Psoas muscle (tissue), 8 donors: ENCODE measurements around the gene TEAD4. TPM values are rescaled to one million over a fixed set of nuclear protein-coding genes. Genes with fewer than 3 reads are reported as not detected.

Source experiments
- ATAC-seq, 4 donors: fragments of 200-7000 bp; cut with Tn5 transposase; one replicate each; pipeline ENCODE4 v1.9.1; 2020; ENCODE audit warnings: moderate library complexity in 3 of 4, mild to moderate bottlenecking in 2 of 4
- DNase-seq, 2 donors: peaks; one replicate each; pipeline ENCODE4 v3.0.0-alpha.2; 2020
- H3K27ac ChIP-seq: fragments of 200-600 bp; one replicate; pipeline ENCODE4 v1.8.0; 2022
- H3K27me3 ChIP-seq, 3 donors: fragments of 200-600 bp in 1 of 3; one replicate each; pipeline versions ENCODE4 v1.6.1 to v1.8.0; 2013 to 2022; ENCODE audit warnings: low read length in 2 of 3, mild to moderate bottlenecking in 2 of 3, moderate library complexity in 1 of 3; ENCODE audit not compliant: insufficient read depth in 3 of 3
- H3K36me3 ChIP-seq, 2 donors: fragments of 200-600 bp in 1 of 2; one replicate each; pipeline versions ENCODE4 v1.6.1 to v1.8.0; 2013 to 2022; ENCODE audit warnings: low read depth in 1 of 2, mild to moderate bottlenecking in 1 of 2, moderate library complexity in 1 of 2; ENCODE audit not compliant: insufficient read depth in 1 of 2
- H3K4me1 ChIP-seq: fragments of 200-600 bp; one replicate; pipeline ENCODE4 v1.8.0; 2022
- H3K4me3 ChIP-seq: fragments of 200-600 bp; one replicate; pipeline ENCODE4 v1.8.0; 2022; ENCODE audit warnings: mild to moderate bottlenecking
- H3K9me3 ChIP-seq: fragments of 200-600 bp; one replicate; pipeline ENCODE4 v1.8.0; 2022
- CTCF ChIP-seq: fragments of 200-600 bp; IDR thresholded peaks from one replicate; pipeline ENCODE4 v1.8.0; 2022; ENCODE audit warnings: antibody characterized with exemption
- WGBS, 3 donors: extraction: QIAGEN DNeasy Blood & Tissue Kit; methylation state at CpG; one replicate each; pipeline versions ENCODE4 v1.1.6 to v1.1.7; 2013; 5-methylcytosine and 5-hydroxymethylcytosine counted together
- intact Hi-C, 2 donors: fragments of 100-400 bp; cut with DNase I; formaldehyde crosslinking; loops; one replicate each; pipeline versions ENCODE4 v1.11.0 to v1.14.2; 2022
- polyA plus RNA-seq, 3 donors: library from polyadenylated mRNA; stranded (reverse); fragments of 200-250 nt; gene quantifications; one replicate each; pipeline ENCODE4 v1.2.3, GENCODE V29; 2013
- total RNA-seq, 4 donors: library from RNA; stranded (reverse); fragmentation: NEBNext Ultra II Directional in 2 of 4; extraction: Animal tissue kit (Norgen Biotek cat#: 25700) in 2 of 4; gene quantifications; one replicate each; pipeline versions ENCODE4 v1.2.1 to v1.2.4, GENCODE V29; 2021 to 2023
- donor health status: healthy with polysubstance abuse.
- donor health status: DM: no; HTN: no; CAD: no; lungs with moderate emphysema.
- donor health status: Bipolar disorder and iron deficiency.
- donor health status: healthy.
- donor health status: DM: yes; HTN: yes; CAD: no.
- donor health status: DM: no; HTN: no; CAD: no.
- donor health status: DM: no; HTN: no; CAD: no.
- donor health status: DM: yes; HTN: yes; CAD: no.

The TEAD4 gene
- total and polyA plus RNA-seq, 7 donors, result 71.2 to 236 (median 96.2) TPM

- H3K9me3 ChIP-seq, result no peaks in the 10 kb centered on the region
- intact Hi-C loops, result no loop called here
- peak overlapping the region; percentile 48 for H3K27ac ChIP-seq
- no peaks in the 10 kb centered on the region for H3K27me3 ChIP-seq
- WGBS, 3 donors, result 89 to 92% (median 89%) methylated on average over 5 of the region's 5 CpGs
- peaks cover 0 to 25% of the 10 kb centered on the region in 2 donors for H3K36me3 ChIP-seq
- DNase-seq (no peak), ATAC-seq (no peak)
- H3K4me1 ChIP-seq, result peaks cover 77% of the 10 kb centered on the region
- H3K4me3 ChIP-seq, result no peak overlapping the region
- TF ChIP-seq CTCF, result no peak
These were observed 18.6 kb downstream of the TEAD4 start for GRCh38 chr12:2977776-2978175.

- Histone ChIP-seq H3K36me3 (peaks cover 0 to 38% of the 10 kb centered on the region in 2 donors), H3K4me3 (no peak overlapping the region), H3K9me3 (no peaks in the 10 kb centered on the region), H3K27ac (peak overlapping the region; percentile 81), H3K27me3 (no peaks in the 10 kb centered on the region), H3K4me1 (peaks cover 73% of the 10 kb centered on the region)
- intact Hi-C loops, result no loop called here
- 85 to 92% (median 85%) methylated on average over 4 of the region's 4 CpGs for WGBS, 3 donors
- no peak for TF ChIP-seq CTCF
- DNase-seq (no peak), ATAC-seq (no peak)
These were observed 20.6 kb downstream of the TEAD4 start for GRCh38 chr12:2979806-2980205.

GRCh38 chr12:2980630-2981029, 21.4 kb downstream of the TEAD4 start:
- ATAC-seq (no peak), DNase-seq (no peak)
- WGBS, 3 donors, result 73 to 90% (median 82%) methylated on average over 7 of the region's 7 CpGs
- intact Hi-C loops, result no loop called here
- H3K4me1 ChIP-seq, result peaks cover 65% of the 10 kb centered on the region
- H3K27me3 ChIP-seq, result no peaks in the 10 kb centered on the region
- peak overlapping the region; percentile 81 for H3K27ac ChIP-seq
- H3K4me3 ChIP-seq, result no peak overlapping the region
- TF ChIP-seq CTCF, result no peak
- peaks cover 0 to 38% of the 10 kb centered on the region in 2 donors for H3K36me3 ChIP-seq
- no peaks in the 10 kb centered on the region for H3K9me3 ChIP-seq

GRCh38 chr12:2982361-2982760, 23.2 kb downstream of the TEAD4 start:
- DNase-seq (peak; percentile 81 to 93), ATAC-seq (peak; percentile 92 to 96 (median 94))
- H3K36me3 ChIP-seq, result peaks cover 0 to 38% of the 10 kb centered on the region in 2 donors
- peak overlapping the region; percentile 28 for H3K4me3 ChIP-seq
- peaks cover 51% of the 10 kb centered on the region for H3K4me1 ChIP-seq
- no peaks in the 10 kb centered on the region for H3K9me3 ChIP-seq
- WGBS, 3 donors, result 26 to 34% (median 31%) methylated on average over 13 of the region's 13 CpGs
- peak overlapping the region; percentile 81 for H3K27ac ChIP-seq
- TF ChIP-seq CTCF, result no peak
- no peaks in the 10 kb centered on the region for H3K27me3 ChIP-seq
- intact Hi-C loops, result no loop called here

- ATAC-seq (no peak), DNase-seq (no peak)
- intact Hi-C loops, result no loop called here
- WGBS, 3 donors, result 78 to 83% (median 80%) methylated on average over 5 of the region's 5 CpGs
- H3K4me1 ChIP-seq, result peaks cover 47% of the 10 kb centered on the region
- H3K27me3 ChIP-seq, result no peaks in the 10 kb centered on the region
- no peak overlapping the region for H3K4me3 ChIP-seq
- peak overlapping the region; percentile 81 for H3K27ac ChIP-seq
- peaks cover 0 to 27% of the 10 kb centered on the region in 2 donors for H3K36me3 ChIP-seq
- no peak for TF ChIP-seq CTCF
- no peaks in the 10 kb centered on the region for H3K9me3 ChIP-seq
These were observed 25.1 kb downstream of the TEAD4 start for GRCh38 chr12:2984249-2984648.
